Peyer's patch (tissue), 4 donors: ENCODE results near the gene CDK6.

ENCODE experiments used
- CTCF ChIP-seq, 6 experiments: fragments of 450-650 bp in 4 of 6; fragments of 200-600 bp in 2 of 6; sonication (generic) in 1 of 6; IDR thresholded peaks; one replicate each; pipeline ENCODE4 v1.5.1; 2017 to 2019; ENCODE audit warnings: antibody characterized with exemption in 6 of 6, mild to moderate bottlenecking in 3 of 6, moderate library complexity in 1 of 6
- POLR2A ChIP-seq, 2 donors: fragments of 450-650 bp; IDR thresholded peaks; one replicate each; pipeline ENCODE4 v1.5.1; 2017; ENCODE audit warnings: antibody characterized with exemption in 2 of 2, mild to moderate bottlenecking in 2 of 2, moderate library complexity in 2 of 2

- TF ChIP-seq CTCF (IDR thresholded peaks at IDR 0.05) (no peak), POLR2A (IDR thresholded peaks at IDR 0.05) (no peak)
Observed at GRCh38 chr7:92782855-92783254, 53.5 kb downstream of the CDK6 start.
